Measurements from ENCODE around the gene MATCAP1.

- TF ChIP-seq, protein P1, sequence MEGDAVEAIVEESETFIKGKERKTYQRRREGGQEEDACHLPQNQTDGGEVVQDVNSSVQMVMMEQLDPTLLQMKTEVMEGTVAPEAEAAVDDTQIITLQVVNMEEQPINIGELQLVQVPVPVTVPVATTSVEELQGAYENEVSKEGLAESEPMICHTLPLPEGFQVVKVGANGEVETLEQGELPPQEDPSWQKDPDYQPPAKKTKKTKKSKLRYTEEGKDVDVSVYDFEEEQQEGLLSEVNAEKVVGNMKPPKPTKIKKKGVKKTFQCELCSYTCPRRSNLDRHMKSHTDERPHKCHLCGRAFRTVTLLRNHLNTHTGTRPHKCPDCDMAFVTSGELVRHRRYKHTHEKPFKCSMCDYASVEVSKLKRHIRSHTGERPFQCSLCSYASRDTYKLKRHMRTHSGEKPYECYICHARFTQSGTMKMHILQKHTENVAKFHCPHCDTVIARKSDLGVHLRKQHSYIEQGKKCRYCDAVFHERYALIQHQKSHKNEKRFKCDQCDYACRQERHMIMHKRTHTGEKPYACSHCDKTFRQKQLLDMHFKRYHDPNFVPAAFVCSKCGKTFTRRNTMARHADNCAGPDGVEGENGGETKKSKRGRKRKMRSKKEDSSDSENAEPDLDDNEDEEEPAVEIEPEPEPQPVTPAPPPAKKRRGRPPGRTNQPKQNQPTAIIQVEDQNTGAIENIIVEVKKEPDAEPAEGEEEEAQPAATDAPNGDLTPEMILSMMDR (IDR thresholded peaks at IDR 0.05) = no peak
- no peak for TF ChIP-seq POLR2A (IDR thresholded peaks at IDR 0.05)
Observed at GRCh38 chr16:67213197-67214019, 29.6 kb upstream of the MATCAP1 start.
